Spleen (tissue), 7 donors: ENCODE results near the gene TBC1D30.

Experiments used
- CTCF ChIP-seq, 11 experiments: fragments of 200-600 bp in 7 of 11; fragments of 450-650 bp in 4 of 11; sonication (generic) in 4 of 11; IDR thresholded peaks in 8 of 11; conservative IDR thresholded peaks in 3 of 11; 1 replicate in 7 of 11; 2 replicates in 4 of 11; pipeline versions ENCODE4 v1.4.0 to v1.8.0; 2016 to 2021; ENCODE audit warnings: antibody characterized with exemption in 11 of 11, inconsistent platforms in 4 of 11, mild to moderate bottlenecking in 1 of 11
- POLR2A ChIP-seq, 3 donors: fragments of 450-650 bp; IDR thresholded peaks; one replicate each; pipeline ENCODE4 v1.5.1; 2017; ENCODE audit warnings: antibody characterized with exemption in 3 of 3, mild to moderate bottlenecking in 1 of 3
- donor health status: DM: no; HTN: no; CAD: no; lungs with moderate emphysema.
- donor health status: DM: no; HTN: no; CAD: no.
- donor health status: DM: no; HTN: no; CAD: no.

- TF ChIP-seq POLR2A (IDR thresholded peaks at IDR 0.05) (no peak), CTCF (IDR thresholded peaks at IDR 0.05 in 8 of 11, conservative IDR thresholded peaks at IDR 0.05 in 3 of 11) (no peak)
Observed at GRCh38 chr12:64922853-64923252, 98.4 kb downstream of the TBC1D30 start.
